ENCODE data around the gene CYGB.
A peak's percentile ranks its signal among the peaks of the same experiment; 100 is the strongest.
"Not testable (repeated sequence)": the region's sequence is repeated elsewhere in the genome, so short reads cannot be mapped to it uniquely, and the experiment has no call there.

The CYGB gene

GRCh38 chr17:76529224-76530094 is 8.1 kb downstream of the CYGB start:
- no peaks in the 10 kb centered on the region for H3K9me3 Mint-ChIP-seq (ENCODE audit: low read depth)
- peak overlapping the region; percentile 23 for H3K4me3 Mint-ChIP-seq
- H3K36me3 Mint-ChIP-seq: no peaks in the 10 kb centered on the region
- H3K27me3 Mint-ChIP-seq: no peaks in the 10 kb centered on the region
- no peak overlapping the region for H3K27ac Mint-ChIP-seq
- H3K4me1 Mint-ChIP-seq (ENCODE audit: low read depth): peaks cover 33% of the 10 kb centered on the region

DNA sequence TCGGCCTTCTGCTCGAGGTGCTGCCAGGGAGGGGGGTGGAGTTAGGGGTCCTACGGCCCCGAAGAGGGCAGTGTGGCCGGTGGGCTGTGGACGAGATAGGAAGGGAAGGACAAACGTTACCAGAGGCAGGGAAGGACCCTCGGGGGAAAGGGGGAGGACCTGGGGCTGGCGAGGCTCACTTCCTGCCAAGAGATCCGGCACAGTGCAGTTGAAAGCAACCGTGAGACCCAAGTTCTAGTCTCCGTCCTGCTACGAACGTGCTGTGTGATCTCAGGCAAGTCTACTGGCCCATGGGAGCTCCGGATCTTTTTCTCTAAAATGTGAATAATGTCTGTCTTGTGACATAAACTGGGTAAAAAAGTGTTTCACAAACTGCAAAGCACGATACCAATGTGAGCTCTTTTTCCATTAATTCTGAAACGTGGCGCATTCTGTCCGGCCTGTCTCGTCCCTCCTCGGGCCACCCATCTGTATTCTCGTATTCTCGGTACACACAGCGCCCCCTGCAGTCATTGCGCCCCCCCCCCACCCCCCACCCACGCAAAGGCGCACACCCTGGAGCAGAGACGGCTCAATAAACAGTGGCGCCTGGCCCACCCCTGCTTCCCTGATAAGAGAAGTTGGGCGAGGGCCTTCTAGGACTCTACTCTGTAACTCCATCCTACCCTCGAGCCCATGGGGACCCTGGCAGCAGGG is 8.8 kb downstream of the CYGB start:
- Mint-ChIP-seq H3K36me3 (no peaks in the 10 kb centered on the region), H3K4me1 (ENCODE audit: low read depth) (peaks cover 35% of the 10 kb centered on the region), H3K4me3 (peak overlapping the region; percentile 61), H3K9me3 (ENCODE audit: low read depth) (no peaks in the 10 kb centered on the region), H3K27ac (peak overlapping the region; percentile 85), H3K27me3 (no peaks in the 10 kb centered on the region)

- Mint-ChIP-seq H3K27me3 (no peaks in the 10 kb centered on the region), H3K4me3 (peak overlapping the region; percentile 73), H3K36me3 (no peaks in the 10 kb centered on the region), H3K27ac (peak overlapping the region; percentile 85), H3K4me1 (ENCODE audit: low read depth) (peaks cover 40% of the 10 kb centered on the region), H3K9me3 (ENCODE audit: low read depth) (no peaks in the 10 kb centered on the region)
Observed at GRCh38 chr17:76528156-76528527, 9.4 kb downstream of the CYGB start.

GRCh38 chr17:76527430-76528111 is 9.9 kb downstream of the CYGB start:
- no peaks in the 10 kb centered on the region for H3K9me3 Mint-ChIP-seq (ENCODE audit: low read depth)
- no peaks in the 10 kb centered on the region for H3K36me3 Mint-ChIP-seq
- H3K4me1 Mint-ChIP-seq (ENCODE audit: low read depth): peaks cover 43% of the 10 kb centered on the region
- H3K27me3 Mint-ChIP-seq: no peaks in the 10 kb centered on the region
- H3K27ac Mint-ChIP-seq: peak overlapping the region; percentile 85
- peak overlapping the region; percentile 59 for H3K4me3 Mint-ChIP-seq

DNA sequence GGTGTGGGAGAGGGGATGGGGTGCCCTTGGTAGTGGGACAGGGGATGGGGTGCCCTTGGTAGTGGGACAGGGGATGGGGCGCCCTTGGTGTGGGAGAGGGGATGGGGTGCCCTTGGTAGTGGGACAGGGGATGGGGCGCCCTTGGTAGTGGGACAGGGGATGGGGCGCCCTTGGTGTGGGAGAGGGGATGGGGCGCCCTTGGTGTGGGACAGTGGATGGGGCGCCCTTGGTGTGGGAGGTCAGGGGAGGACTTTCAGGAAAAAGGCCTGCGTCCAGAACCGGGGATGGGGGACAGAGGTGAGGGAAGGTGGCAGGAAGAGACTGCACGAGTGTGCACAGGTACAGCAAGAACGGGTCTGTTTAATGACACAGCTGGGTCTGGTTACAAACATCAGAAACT is 10.5 kb downstream of the CYGB start:
- H3K27me3 Mint-ChIP-seq; H3K36me3 Mint-ChIP-seq; H3K9me3 Mint-ChIP-seq (ENCODE audit: low read depth): not testable (repeated sequence)
- Mint-ChIP-seq H3K4me1 (ENCODE audit: low read depth) (peaks cover 42% of the 10 kb centered on the region), H3K27ac (peak overlapping the region; percentile 70), H3K4me3 (peak overlapping the region; percentile 59)

DNA sequence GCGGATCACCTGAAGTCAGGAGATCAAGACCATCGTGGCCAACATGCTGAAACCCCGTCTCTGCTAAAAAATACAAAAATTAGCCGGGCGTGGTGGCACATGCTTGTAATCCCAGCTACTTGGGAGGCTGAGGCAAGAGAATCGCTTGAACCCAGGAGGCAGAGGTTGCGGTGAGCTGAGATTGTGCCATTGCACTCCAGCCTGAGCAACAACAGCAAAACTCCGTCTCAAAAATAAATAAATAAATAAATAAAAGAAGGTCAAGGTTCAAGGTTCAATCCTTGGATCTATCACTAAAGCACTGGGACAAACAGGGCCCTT is 12.0 kb downstream of the CYGB start:
- H3K4me3 Mint-ChIP-seq; H3K9me3 Mint-ChIP-seq (ENCODE audit: low read depth); H3K36me3 Mint-ChIP-seq; H3K27me3 Mint-ChIP-seq; H3K27ac Mint-ChIP-seq: not testable (repeated sequence)
- H3K4me1 Mint-ChIP-seq (ENCODE audit: low read depth): peaks cover 34% of the 10 kb centered on the region

- H3K4me1 Mint-ChIP-seq (ENCODE audit: low read depth): peaks cover 29% of the 10 kb centered on the region
- no peaks in the 10 kb centered on the region for H3K36me3 Mint-ChIP-seq
- no peak overlapping the region for H3K4me3 Mint-ChIP-seq
- no peaks in the 10 kb centered on the region for H3K9me3 Mint-ChIP-seq (ENCODE audit: low read depth)
- no peaks in the 10 kb centered on the region for H3K27me3 Mint-ChIP-seq
- no peak overlapping the region for H3K27ac Mint-ChIP-seq
Observed at GRCh38 chr17:76524598-76525512, 12.7 kb downstream of the CYGB start.

DNA sequence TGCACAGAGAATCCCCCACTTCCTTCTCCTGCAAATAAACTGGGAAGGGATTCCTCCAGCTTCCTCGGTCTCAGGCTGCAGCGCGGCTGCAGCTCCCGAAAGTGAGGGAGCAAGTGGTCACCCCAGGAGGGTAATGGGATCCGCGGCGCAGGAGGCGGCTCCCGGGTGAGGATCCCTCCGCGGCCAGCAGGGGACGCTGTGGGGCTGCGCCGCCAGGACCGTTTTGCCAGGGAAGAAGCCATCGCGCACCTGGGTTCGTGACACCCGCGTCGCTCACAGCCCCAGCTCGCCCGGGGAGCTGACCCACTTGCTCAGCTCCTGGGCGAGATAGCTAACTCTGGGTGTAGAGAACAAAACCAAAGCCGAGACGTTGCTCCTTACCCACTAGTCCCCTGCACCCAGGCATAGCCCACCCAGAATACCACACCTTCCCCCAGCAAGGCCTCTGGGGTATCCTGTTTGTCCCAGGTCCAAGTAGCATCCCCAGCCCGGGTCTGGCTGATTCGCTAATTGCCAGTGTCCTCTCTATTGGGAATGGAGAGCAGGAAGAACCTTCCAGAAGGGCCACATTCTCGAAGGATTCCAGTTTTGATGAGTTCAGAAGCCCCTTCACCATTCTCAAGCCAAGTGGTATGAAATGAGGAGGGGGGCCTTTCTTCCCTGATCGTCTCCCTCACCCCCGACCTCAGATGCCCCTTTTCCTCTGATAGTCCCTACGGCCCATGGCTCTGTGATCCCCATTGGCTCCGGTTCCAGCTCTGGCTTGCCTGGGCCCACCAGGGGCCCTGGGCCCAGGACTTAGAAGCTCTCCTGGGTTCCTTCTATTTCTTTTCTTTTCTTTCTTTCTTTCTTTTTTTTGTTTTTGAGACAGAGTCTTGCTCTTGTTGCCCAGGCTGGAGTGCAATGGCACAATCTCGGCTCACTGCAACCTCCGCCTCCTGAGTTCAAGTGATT is 14.1 kb downstream of the CYGB start:
- Mint-ChIP-seq H3K36me3 (no peaks in the 10 kb centered on the region), H3K9me3 (ENCODE audit: low read depth) (no peaks in the 10 kb centered on the region), H3K27ac (no peak overlapping the region), H3K4me3 (no peak overlapping the region), H3K4me1 (ENCODE audit: low read depth) (peaks cover 22% of the 10 kb centered on the region), H3K27me3 (no peaks in the 10 kb centered on the region)

DNA sequence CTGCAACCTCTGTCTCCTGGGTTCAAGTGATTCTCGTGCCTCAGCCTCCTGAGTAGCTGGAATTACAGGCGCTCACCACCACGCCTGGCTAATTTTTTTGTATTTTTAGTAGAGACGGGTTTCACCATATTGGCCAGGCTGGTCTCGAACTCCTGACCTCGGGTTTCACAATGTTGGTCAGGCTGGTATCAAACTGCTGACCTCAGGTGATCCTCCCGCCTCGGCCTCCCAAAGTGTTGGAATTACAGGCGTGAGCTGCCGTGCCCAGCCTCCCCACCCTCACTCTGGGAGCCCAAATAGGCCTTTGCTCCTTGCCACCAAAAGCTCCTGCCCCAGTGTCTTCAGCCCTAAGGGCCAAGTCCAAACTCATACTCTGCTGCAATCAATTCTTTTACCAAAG is 15.8 kb downstream of the CYGB start:
- not testable (repeated sequence) for H3K4me3 Mint-ChIP-seq; H3K36me3 Mint-ChIP-seq; H3K9me3 Mint-ChIP-seq (ENCODE audit: low read depth); H3K27ac Mint-ChIP-seq; H3K27me3 Mint-ChIP-seq
- H3K4me1 Mint-ChIP-seq (ENCODE audit: low read depth): peaks cover 18% of the 10 kb centered on the region

- Mint-ChIP-seq H3K36me3 (no peaks in the 10 kb centered on the region), H3K9me3 (ENCODE audit: low read depth) (no peaks in the 10 kb centered on the region), H3K27ac (no peak overlapping the region), H3K4me1 (ENCODE audit: low read depth) (peaks cover 22% of the 10 kb centered on the region), H3K4me3 (no peak overlapping the region), H3K27me3 (no peaks in the 10 kb centered on the region)
Observed at GRCh38 chr17:76521262-76521661, 16.2 kb downstream of the CYGB start.

GRCh38 chr17:76519048-76519966 is 18.2 kb downstream of the CYGB start:
- no peak overlapping the region for H3K4me3 Mint-ChIP-seq

GRCh38 chr17:76517638-76518038 is 19.9 kb downstream of the CYGB start:
- no peaks in the 10 kb centered on the region for H3K9me3 Mint-ChIP-seq (ENCODE audit: low read depth)
- no peaks in the 10 kb centered on the region for H3K27me3 Mint-ChIP-seq
- no peak overlapping the region for H3K4me3 Mint-ChIP-seq
- H3K36me3 Mint-ChIP-seq: no peaks in the 10 kb centered on the region
- H3K27ac Mint-ChIP-seq: peak overlapping the region; percentile 28
- H3K4me1 Mint-ChIP-seq (ENCODE audit: low read depth): peaks cover 28% of the 10 kb centered on the region

More at GRCh38 chr17:76519048-76519966, 18.2 kb downstream of the CYGB start:
- H3K9me3 Mint-ChIP-seq (ENCODE audit: low read depth): no peaks in the 10 kb centered on the region
- H3K27ac Mint-ChIP-seq: no peak overlapping the region
- H3K4me1 Mint-ChIP-seq (ENCODE audit: low read depth): peaks cover 31% of the 10 kb centered on the region
- no peaks in the 10 kb centered on the region for H3K27me3 Mint-ChIP-seq
- H3K36me3 Mint-ChIP-seq: no peaks in the 10 kb centered on the region
